Middle frontal gyrus (tissue), 1 donor: ENCODE measurements around the gene SPARC.
"Not testable (repeated sequence)": the region's sequence is repeated elsewhere in the genome, so short reads cannot be mapped to it uniquely, and the experiment has no call there.

Experiments used
- DNase-seq: peaks from one replicate; pipeline ENCODE4 v3.0.0-alpha.2; 2015; ENCODE audit warnings: low spot score; ENCODE audit errors: extremely low spot score

The SPARC gene, protein sequence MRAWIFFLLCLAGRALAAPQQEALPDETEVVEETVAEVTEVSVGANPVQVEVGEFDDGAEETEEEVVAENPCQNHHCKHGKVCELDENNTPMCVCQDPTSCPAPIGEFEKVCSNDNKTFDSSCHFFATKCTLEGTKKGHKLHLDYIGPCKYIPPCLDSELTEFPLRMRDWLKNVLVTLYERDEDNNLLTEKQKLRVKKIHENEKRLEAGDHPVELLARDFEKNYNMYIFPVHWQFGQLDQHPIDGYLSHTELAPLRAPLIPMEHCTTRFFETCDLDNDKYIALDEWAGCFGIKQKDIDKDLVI

DNA sequence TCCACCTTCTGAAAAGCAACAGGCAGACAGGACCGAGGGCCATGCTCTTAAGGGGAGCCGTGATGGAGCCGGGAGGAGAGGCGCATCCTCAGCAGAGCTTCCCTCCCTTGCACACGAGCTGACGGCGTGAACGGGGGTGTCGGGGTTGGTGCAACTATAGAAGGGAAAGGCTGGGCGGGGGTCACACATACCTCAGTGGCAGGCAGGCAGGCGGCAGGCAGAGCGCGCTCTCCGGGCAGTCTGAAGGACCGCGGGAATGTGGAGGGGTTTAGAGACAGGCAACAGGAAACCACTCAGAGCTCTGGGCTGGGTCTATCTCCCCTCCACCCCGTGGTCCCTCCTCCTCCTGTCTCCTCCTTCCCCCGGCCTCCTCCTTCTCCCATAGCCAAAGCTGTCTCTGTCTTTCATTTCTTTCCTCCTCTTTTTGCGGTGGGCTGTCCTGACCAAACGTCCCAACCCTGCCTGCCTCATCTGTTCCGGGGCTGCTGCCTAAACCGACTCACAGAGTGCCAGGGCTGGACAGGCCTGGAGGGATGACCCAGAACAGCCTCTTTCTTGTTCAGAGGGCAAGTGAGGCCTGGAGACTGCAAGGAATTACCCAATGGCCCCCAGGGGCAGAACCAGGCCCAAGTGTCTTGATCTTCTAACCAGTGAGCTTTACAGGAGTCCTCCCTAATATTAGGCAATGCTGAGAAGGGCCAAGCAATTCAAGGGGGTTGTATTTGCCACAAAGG is at the start of gene SPARC:
SPARC (minus strand) TSS at position 242 of the 734 bp plus-strand sequence. CDS start 10,727 bp downstream, outside the sequence.
- no peak for DNase-seq

DNA sequence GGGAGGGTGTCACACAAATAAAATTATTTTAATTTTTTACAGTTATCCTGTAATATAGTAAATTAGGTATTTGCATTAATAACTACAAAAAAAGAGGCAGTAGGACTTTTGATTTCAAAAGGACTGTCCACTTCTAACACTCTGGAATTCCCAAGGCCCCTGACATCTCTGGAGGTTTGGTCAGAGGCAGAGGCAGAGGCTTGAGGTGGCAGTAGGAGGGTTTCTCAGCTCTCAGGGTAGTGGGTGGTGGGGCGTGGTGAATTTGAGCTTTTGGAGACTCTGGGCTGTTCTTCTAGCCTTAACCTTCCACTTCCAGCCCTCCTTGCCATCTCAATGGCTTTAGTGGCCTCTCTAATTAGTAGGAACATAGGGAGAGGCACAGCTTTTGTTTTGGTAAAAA is 48.9 kb upstream of the SPARC start:
- no peak for DNase-seq

DNA sequence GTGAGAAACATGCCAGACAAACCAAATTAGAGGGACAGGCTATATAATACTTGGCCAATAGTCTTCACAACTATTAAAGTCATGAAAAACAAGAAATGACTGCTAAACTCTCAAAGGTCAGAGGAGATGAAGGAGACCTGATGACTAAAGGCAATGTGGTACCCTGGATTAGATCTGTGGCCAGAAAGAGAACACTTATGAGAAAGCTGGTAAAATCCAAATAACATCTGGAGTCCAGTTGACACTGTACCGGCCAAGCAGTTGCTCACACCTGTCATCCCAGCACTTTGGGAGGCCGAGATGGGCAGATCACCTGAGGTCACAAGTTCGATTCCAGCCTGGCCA is 47.3 kb upstream of the SPARC start:
- no peak for DNase-seq

DNA sequence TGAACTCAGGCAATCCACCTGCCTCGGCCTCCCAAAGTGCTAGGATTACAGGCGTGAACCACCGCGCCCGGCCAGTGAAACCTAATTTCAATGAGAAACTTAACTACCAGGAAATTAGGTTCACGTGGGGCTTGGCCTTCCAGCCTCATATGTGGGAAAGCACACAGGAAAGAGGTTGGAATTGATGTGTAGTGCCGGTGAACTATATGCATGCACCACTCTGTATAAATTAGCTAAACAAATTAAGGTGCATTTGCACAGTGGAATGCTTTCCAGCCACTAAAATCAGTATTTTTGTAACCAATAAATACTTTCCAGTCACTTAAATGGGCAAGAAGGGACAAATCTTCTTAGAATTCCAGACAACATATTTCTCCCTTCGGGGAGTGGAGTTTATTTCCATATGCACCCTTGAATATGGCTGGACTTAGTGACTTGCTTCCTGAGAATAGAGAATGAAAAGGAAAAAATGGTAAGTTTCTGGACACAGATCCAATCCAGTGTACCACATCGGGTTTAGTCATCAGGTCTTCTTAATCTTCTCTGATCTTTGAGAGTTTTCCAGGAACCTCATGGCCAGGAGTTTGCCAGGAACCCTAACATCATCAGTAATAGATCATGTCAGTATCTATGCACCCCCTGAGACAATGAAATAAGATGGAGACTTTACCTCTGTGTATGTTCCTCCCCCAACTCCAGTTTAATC is 46.8 kb upstream of the SPARC start:
- no peak for DNase-seq

DNA sequence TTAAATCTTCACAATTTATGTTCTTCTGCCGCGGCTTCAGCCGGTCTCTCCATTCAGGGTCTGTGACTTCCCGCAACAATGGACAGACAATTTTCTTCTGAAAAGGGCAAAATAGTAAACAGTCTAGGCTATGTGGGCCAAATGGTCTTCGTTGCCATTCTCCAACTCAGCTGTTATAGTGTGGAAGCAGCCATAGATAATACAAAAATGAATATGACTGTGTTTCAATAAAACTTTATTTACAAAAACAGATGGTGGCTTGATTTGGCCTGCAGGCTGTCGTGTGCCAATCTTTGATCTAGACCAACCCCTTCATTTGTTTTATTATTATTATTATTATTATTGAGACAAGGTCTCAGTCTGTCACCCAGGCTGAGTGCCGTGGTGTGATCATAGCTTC is 43.7 kb upstream of the SPARC start:
- no peak for DNase-seq

DNA sequence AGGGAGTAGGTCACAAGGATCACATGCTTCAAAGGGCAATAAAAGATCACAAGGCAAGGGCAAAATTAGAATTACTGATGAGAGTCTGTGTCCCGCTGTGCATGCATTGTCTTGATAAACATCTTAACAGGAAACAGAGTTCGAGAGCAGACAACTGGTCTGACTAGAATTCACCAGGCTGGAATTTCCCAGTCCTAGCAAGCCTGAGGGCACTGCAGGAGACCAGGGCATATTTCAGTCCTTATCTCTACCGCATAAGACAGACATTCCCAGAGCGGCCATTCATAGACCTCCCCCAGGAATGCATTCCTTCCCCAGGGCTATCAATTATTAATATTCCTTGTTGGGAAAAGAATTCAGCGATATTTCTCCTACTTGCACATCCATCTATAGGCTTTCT is 42.9 kb upstream of the SPARC start:
- DNase-seq = not testable (repeated sequence)

DNA sequence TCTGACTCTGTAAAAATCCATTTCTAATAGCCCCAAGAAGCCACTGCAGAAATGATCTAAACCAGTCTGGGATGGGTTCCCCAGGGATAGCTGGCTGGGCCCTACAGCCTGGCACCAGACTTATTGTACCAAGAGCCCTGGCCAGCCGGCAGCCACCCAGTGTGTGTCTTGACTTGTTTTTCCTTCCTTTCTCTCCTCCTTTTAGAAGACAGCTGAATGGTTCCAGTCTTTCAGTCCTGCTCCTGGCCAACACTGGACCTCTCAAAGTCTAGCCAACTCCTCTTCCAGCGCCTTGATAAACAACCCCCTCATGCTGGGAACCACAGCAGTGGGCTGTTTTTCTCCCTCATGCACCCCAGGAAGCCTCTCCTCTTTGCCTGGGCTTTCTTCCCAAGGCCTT is 37.6 kb upstream of the SPARC start:
- DNase-seq = no peak

DNA sequence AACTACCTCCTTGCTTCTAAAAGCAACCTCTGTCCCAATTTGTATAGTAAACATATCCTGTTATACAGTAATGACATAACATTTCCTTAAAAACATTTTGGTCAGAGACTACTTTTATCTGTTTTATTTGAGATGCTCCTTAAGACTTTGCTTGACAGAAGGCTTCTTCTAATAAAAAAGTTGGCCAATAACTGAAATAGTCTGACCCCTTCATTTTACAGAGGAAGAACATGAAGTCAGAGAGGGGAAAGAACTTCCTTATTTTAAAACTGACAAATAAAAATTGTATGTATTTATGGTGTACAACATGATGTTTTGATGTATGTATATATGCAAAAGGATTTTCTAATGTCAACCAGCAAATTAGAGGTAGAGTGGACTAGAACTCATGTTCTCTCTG is 35.8 kb upstream of the SPARC start:
- DNase-seq = no peak

DNA sequence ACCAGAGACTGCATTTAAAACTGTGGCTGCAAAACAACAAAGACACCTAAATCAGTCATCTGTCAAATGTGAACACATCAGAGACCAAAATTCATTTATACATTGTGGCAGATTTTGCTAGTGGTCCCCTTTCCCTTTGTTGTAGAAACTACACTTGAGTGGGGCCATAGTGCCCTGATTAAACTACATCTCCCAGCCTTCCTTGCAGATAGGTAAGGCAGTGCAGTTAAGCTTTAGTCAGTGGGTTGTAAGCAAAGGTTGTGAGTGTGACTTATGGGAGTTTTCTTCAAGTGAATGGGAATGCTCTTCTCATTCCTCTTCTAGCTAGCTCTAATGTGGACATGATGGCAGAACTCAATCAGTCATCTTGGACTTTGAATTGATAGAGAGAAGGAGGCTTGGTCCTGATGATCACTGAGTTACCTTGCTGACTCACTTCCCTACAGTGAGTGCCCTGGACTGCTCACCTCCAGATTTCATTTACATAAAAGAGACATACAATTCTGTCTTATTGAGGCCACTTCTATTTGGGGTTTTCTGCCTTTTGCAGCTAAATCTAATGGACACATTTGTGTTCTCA is 35.2 kb upstream of the SPARC start:
- no peak for DNase-seq

DNA sequence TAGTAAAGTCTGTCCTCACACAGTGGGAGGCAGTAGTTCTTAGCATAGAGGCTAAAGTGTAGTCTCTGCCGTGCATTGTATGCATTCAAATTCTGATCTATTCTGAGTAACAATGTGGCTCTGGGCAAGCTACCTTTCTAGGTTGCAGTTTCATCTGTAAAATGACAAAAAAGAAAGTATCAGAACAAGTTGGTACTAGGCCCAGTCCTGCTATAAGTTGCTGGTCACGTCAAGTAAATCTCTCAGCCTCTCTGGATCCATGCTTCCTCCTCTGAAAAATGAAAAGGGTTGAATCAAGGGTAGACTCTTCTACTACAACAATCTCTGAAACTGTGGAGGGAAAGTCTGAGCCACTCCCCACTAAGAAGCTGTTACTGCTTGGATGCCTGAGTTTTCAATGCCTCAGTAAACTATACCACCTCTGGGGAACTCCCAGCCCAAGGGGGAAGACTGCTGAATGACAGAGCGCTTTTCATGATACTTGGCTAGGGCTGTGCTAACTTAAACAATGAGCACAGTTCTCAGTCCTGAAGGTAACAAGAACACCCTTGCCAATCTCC is 34.5 kb upstream of the SPARC start:
- DNase-seq = no peak

DNA sequence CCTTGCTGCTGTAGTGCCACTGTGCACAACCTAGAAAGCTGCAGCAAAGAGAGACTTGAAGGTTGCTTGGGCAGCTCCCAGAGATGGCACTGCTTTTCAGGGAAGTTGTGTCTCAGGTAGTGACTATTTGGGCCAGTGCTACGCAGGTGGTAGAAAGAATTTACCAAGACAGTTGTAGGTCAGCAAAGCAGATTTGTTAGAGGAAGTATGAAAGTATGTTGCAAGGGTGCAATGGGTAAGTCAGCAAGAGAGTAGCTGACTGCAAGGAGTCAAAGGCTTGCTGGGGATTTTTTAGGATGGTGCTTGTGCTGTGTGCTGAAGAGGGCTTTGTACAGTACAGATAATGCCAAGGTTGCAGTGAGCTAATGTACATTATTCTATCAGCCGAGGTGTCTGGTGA is 33.5 kb upstream of the SPARC start:
- no peak for DNase-seq

DNA sequence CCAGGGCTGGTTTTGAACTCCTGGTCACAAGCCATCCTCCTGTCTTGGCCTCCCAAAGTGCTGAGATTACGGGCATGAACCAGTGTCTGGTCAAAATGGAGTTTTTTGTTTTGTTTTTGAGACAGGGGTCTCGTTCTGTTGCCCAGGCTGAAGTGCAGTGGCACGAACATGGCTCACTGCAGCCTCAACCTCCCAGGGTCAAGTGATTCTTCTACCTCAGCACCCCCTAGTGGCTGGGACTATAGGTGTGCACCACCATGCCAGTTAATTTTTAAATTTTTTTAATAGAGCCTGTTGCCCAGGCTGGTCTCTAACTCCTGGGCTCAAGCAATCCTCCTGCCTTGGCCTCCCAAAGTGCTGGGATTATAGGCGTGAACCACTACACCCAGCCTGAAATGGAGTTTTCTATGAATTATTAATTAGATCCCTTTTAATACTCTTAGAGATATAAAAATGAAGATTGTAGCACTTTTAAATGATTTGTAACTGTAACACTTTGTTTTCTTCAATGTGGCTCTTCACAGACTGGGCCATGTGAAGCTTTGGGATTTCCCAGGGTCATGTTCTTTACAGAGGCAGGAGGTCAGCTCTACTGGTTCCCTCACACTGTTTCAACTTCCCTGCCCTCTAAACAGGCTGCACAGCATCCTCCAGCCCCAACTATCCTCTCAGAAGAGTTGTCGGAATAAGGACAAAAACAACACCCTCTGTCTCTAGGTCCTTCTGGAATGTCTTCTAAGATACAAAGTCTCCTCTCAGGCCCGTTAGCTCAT is 32.7 kb upstream of the SPARC start:
- no peak for DNase-seq

DNA sequence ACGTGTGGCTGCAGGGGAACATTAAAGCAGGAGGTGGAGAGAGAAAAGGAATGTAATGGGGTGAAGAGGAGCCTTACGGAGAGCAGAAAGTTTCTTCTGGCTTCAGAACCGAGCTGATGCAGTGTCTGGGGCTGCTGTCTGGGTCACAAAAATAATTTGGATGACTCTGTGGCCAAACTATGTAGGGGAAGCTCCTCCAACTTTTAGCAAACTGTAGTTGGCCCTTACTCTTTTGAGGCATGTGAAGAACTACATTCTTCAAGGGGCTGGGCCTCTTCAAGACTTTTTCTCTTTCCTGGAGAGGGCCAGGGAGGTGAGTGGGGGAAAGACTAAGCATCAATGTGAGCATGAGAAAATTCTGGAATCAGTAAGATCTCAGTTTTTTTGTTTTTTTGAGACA is 31.9 kb upstream of the SPARC start:
- no peak for DNase-seq

DNA sequence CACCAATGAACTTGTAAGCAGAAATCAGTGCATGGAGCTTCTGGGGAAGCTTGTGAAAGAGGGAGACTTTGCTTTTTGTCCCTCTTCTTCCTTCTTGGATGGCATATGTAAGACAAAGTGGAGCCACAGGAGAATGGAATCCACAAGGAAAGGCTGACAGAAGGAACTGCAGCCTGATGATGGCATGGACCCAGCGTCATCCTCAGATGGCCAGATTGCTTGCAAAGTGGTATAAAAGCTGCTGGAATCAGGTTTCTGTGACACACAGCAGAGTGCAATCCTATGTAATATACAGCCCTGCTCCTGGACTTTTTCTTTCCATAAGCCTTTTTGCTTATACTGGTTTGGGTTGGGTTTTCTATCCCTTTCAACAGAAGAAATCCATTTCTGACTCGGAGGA is 31.4 kb upstream of the SPARC start:
- DNase-seq = no peak

DNA sequence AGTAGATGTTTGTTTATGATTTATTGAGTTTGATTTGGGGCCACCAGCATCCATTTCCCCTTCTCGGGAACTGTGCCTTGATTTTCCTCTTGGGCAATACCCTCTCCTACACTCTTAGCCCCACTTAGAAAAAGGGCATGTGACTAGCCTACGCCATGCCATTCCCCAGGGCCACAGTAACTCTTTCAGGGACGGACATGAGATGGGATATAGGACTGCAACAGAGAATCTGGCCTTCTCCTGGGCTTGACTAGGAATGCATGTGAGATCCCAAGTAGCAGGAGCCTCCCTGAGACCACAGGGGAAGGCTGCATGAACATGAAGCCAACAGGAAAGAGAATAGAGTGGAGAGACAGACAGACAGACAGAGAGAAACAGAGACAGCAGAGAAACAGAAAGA is 30.7 kb upstream of the SPARC start:
- DNase-seq = no peak

DNA sequence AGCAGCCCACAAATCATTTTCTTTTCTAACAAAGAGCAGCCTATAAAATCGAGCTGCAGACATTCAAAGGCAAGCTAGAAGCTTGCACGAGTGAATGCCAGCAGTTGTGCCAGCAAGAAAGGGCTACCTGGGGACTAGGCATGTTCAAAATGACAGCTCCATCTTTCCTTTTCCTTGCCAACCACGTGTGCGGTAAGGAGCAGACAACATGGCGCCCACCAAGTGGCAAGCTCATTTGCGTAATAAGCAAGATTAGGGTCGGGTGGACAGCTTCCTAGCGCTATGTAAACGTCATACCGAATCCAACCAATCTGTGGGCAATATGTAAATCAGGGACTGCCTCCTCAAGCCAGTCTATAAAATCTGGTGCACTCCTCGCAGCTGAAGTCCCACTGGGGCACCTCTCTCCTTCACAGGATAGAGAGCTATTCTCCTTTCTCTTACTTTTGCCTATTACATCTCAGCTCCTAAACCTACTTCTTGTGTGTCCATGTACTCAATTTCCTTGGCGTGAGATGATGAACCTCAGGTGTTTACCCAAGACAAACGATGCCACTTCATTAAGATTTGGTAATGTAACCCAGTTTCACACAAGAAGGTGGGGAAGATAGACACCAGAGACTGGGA is 22.5 kb upstream of the SPARC start:
- DNase-seq = no peak

DNA sequence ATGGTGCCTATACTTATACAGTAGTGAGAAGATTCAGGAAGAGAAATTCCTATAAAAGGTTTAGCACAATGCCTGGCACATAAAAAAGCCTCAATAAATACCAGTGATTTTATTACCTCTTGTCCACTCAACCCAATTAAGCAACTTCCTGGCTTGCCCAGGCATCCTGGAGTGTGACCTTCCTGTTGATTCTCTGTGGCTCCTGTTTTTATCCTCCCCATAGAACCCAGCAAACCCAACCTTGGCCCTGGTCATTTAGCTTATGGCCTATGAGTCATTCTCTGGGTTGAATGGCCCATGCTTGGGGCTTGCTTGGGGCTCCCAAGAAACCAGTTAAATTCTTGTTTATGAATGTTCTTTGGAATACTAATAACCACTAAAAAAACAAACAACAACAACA is 21.4 kb upstream of the SPARC start:
- no peak for DNase-seq

DNA sequence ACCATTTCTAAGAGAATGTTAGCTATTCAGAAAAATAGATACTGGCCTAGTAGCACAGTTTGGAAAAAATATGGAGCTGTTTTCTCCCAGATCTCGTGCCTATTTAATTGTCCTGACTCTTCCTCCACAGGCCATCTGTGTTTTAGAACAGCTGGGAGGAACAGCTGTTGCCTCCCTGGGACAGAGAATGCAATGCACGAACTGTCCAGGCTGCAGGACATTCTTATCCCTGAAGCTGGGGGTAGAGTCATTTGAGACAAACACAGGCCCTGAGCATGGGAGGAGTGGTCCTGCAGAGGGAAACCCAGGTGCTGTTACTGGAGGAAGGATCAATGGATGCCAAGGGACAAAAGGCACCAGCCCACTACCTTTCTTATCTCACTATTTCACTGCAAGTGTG is 20.9 kb upstream of the SPARC start:
- no peak for DNase-seq

DNA sequence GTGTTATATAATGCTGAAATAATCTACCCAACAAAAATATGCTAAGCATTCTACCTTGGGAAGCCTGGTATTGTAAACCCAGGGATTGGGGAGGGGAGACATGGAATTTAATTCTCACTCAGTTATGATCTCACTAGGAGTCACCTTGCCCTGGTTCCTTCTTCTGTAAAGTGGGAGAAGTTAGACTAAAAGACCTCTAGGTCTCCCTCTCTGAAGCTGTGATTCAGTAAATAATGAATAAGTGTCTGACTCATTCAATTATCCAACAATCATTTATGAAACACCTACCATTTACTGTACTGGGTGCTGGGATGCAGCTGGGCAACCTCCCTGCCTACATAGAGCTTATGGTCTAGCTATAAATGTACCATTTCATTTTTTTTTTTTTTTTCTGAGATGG is 20.2 kb upstream of the SPARC start:
- DNase-seq = no peak

DNA sequence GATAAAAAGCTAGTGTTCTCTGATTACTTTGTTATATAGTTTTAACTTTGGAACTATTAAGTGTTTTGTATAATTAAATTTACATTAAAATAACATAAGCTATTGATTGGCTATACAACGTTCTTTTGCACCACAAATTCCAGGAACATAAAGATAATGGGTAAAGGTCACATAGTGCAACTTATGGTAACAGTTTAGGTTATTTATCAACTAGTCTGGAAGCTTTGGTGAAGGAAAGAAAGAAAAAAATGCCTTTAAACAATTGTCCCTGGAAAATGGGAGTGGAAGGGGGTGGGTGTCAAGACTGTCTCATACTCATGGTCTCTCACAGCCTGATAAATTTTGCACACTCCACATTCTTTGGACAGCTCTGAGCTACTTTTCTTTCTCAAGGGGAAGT is 17.1 kb upstream of the SPARC start:
- no peak for DNase-seq

DNA sequence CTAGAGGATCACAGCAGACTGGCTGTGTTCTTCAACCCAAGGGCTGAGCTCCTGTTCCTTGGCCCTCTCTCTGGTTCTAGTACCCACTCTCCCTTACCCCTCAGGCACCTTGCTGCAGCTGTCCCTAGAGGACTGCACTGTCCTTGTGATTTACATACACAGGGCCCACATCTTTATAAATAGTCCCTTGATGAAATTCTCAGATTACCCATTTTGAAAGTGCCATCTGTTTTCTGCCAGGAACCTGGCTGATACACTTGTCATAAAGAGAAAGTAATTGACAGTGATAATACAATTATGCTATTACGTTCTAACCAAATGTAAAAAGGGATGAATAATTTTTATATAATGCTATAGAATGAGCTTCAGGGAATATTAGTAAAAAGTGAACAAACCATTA is 16.5 kb upstream of the SPARC start:
- no peak for DNase-seq
